GM21515 (cell line): ENCODE data around the gene KLHL6.
"Not testable (repeated sequence)": the region's sequence is repeated elsewhere in the genome, so short reads cannot be mapped to it uniquely, and the experiment has no call there.

ENCODE experiments used
- ATAC-seq: cut with Tn5 transposase; IDR thresholded peaks from one replicate; pipeline ENCODE4 v1.9.1; 2021; ENCODE audit not compliant: unreplicated experiment

The KLHL6 gene

DNA sequence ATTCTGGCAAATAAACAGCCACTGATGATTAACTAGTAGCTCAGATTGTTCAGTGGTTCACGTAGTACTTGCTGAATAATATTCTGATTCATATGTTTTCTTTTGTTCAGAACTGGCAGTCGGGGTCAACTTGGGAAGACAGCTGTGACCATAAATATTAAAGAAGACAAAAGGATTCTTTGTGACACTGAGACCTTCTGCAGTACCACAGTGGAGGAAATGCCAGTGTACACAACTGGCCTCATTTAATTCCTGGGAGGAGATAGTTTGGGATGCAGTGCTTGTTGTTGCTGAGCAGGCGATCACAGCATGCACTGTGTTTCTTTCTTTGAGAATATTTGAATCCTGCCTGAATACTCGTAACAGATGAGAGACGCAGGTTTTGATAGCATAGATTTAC is 100.4 kb downstream of the KLHL6 start:
- no peak for ATAC-seq

DNA sequence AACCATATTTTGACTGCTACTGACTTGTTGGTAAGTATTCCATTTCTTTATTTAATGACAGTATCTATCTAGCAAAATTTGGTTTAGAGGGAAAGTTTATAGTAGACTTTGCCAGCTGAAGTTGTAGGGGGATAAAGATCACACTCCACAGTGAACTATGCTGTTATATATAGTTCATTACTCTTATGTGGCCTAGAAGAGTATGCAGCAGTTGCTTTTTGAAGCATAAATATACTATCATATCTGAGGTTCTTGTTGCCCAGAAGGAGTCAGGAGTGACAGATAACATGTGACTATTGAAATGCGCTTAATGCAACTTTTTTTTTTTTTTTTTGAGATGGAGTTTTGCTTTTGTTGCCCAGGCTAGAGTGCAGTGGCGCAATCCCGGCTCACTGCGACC is 101.4 kb downstream of the KLHL6 start:
- ATAC-seq = no peak

DNA sequence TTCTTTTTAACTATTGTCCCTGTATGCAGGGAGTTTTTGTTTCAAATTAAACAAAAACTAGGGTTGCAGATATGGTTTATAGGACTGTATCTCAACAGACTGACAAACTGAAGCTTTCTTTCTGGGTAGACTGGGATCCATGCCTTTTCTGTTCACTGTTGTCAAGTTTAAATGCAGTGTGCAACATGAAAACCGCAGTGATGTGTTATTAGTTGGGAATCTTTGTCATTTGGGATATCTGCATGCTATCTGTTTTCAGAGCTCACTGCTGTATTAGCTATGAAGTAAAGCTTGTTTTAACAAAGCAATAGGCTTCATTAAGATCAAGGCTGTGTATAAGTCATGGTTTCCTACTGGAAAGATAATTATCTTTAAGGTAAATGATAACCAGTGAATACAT is 105.7 kb downstream of the KLHL6 start:
- no peak for ATAC-seq

DNA sequence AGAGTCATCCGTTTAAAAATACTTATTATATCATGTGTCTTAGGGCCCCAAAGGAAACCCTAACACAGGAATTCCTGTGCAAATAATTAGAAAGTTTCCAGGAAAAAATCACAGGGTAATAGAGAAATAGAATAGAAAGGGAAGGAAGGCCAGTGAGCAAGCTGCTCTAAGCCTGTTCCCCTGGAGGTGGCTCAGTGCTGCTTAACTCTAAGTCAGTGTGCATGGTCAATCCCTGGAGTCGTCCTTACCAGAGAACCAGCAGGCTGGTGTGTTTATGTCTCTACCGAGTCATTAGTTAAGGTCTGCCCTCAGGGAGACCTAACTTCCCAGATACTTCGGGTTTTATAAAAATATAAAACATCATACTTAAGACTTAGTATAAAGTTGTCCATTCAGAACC is 106.1 kb downstream of the KLHL6 start:
- ATAC-seq = no peak

DNA sequence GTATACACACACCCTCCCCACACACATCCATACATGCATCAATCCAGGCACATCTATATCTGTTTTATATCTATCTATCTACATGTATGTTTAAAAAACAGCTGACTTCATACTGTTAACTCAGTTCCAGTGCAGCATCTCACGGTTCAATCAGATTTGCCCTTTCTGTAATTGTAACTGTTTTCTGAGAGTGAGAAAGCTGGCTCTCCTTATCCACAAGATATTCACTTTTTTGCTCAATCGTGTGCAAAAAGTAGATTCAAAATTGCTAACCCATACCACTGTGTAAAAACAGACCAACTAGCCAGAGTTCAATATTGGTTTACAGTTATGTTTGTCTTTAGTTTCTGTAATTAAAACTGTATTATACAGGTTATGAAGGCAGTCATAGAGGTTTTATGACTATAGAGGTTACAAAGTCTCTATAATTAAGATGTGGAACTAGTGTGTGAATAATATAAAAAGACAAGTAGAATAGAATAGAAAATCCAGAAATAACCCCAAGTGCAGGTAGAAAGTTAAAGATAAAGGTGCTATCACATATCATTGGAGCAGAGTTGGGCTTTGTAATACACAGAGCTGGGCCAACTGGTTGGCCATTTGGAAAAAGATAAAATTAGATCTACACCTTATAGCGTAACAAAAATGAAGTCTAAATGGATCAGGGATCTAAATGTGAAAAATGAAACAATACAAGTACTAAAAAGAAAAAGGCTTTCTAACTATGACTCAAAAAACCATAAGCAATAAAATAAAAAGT is 107.0 kb downstream of the KLHL6 start:
- ATAC-seq = no peak

DNA sequence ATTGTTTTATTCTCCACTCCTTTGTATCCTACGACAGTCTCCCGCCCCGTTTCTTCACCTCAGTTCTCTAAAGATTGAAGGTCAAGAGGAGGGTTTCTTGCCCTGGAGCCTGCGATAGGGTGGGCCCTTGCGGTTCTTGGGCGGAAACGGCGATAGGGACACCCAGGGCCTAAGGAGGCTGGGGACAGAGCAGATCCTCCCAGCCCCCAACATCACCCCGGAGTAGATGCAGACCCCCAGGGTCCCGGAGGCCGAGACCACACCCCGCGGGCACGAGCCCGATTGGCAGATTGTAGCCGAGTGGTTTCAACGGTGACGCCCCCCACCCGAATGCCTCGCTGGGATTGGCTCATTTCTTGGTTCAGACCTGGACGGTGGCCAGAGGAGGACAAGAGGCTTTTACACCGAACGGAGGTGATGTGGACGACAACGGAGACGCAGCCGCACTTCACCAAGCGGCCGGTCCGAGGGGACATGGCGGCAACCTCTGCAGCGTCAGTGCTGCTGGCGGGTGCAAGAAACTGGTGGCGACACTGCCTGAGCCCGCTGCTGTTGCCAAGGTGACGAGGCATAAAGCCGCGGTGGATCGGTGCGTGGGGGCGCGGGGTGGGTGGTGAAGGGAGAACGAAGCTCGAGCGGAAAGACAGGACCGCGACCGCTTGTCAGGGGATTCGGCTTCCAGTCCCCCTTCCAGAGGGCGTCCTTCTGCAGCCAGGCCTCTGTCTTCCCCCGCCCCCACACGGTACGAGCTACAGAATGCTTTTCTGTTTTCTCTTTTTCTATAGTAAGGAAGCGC is 108.1 kb downstream of the KLHL6 start:
- ATAC-seq = peak; percentile 82

DNA sequence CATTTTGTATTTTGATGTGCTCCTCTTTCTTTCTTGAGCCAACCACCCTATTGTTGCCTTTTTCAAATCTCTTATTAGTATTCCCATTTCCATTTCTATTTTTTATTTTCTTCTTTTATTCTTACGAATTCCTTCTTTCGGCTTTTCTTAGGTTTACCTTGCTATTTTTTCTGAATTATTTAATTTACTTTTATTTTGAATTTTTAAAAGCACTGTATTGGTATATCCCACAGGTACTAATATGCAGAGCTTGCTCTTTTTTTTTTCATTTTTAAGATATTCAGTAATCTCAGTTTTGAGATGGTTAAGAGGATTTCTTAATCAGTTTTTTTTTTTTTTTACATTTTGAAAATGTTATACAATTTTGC is 108.7 kb downstream of the KLHL6 start:
- no peak for ATAC-seq

DNA sequence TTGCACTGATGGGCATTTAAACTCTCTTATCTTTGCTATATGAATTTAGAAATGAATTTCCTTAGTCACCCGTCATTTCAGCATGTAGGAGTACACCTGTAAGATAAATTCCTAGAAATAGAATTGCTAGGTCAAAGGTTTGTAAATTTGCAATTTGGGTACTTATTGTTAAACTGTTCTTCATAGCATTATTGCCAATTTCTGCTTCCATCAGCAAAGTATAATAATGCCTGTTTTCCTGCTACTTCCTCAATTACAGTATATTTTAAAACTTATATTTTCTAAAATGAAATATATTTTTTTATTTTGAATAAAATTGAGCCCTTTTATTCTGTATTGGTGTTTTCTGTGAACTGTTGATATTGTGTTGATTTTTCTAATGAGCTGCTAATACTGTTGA is 110.8 kb downstream of the KLHL6 start:
- no peak for ATAC-seq

DNA sequence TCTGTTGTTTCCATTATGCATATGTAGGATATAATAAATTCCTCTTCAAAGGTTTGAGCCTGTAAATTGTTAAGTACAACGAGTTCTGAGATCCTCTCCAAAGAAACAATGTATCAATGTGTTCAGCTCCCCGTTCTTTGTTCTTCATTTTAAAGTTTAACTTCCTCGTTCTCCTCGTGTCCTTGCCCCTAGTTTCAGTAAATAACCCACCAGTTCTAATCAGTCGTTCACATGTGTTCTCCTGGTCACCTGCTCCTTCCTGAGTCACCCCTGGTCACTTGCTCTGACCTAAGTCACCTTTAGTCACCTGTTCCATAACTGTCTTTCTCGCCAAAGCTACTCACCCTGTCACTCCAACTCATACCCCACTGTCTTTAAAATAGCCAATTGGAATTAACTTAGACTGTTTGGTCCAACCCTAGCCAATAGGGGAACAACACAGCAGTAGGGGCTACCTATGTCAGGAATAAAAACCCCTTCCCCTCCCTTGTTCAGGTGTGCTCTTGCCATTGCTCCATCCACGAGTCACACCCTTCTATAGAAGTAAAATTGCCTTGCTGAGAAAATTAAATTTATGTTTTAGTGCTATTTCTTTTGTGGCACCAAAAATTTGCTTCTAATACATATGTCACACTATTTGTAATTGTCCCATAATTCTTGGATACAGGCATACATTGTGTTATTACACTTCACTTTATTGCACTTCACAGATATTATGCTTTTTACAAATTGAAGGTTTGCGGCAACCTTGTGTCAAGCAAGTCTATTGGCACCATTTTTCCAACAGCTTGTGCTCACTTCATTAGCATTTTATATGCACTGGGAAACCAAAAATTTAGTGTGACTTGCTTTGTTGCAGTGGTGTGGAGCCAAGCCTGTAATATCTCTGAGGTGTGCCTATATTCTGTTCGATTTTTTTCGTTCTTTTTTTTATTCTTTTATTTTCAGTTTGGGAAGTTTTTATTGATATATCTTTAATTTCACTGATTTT is 111.8 kb downstream of the KLHL6 start:
- no peak for ATAC-seq

DNA sequence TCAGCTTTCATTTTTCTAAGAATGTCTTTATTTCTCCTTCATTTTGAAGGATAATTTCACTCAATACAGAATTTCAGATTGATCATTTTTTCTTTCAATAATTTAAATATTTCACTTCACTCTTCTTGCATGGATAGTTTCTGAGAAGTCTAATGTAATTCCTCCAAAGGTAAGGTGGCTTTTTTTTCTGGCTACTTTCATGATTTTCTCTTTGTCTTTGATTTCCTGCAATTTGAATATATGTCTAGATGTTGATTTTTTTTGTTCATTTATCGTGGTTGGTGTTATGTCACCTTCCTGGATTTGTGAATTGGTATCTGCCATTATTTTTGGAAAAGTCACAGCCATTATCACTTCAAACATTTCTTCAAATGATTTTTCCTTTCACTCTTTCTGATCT is 112.5 kb downstream of the KLHL6 start:
- no peak for ATAC-seq

DNA sequence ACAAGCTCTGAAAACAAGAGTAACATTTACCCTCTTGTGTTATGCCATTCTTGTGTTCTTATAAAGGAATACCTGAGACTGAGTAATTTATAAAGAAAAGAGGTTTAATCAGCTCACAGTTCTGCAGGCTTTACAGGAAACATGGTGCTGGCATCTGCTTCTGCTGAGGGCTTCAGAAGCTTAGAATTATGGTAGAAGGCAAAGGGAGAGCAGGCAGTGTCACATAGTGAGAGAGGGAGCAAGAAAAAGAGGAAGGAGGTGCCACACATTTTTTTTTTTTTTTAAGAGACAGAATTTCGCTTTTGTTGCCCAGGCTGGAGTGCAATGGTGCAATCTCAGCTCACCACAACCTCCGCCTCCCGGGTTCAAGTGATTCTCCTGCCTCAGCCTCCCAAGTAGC is 115.0 kb downstream of the KLHL6 start:
- ATAC-seq = not testable (repeated sequence)

DNA sequence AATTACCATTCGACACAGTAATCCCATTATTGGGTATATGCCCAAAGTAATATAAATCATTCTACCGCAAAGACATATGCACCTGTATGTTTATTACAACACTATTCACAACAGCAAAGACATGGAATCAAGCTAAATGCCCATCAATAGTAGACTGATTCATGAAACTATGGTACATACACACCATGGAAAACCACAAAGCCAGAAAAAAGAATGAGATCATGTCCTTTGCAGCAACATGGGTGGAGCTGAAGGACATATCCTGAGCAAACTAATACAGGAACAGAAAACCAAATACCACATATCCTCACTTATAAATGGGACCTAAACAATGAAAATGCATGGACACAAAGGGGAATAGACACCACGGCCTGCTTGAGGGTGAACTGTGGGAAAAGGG is 116.0 kb downstream of the KLHL6 start:
- no peak for ATAC-seq

DNA sequence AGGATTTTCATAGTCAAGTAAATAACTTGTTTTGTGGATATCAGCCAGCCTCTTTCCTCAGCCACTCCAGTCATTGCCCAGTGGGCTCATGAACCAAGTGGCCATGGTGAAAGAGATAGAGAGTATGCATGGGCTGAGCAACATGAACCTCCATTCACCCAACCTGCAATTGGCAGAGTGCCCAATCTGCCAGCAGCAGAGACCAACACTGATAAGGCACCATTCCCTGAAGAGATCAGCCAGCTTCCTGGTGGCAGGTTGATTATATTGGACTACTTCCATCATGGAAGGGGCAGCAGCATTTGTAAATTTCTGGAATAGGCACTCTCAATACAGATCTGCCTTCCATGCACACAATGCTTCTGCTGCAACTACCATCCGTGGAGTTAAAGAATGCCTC is 116.8 kb downstream of the KLHL6 start:
- no peak for ATAC-seq

DNA sequence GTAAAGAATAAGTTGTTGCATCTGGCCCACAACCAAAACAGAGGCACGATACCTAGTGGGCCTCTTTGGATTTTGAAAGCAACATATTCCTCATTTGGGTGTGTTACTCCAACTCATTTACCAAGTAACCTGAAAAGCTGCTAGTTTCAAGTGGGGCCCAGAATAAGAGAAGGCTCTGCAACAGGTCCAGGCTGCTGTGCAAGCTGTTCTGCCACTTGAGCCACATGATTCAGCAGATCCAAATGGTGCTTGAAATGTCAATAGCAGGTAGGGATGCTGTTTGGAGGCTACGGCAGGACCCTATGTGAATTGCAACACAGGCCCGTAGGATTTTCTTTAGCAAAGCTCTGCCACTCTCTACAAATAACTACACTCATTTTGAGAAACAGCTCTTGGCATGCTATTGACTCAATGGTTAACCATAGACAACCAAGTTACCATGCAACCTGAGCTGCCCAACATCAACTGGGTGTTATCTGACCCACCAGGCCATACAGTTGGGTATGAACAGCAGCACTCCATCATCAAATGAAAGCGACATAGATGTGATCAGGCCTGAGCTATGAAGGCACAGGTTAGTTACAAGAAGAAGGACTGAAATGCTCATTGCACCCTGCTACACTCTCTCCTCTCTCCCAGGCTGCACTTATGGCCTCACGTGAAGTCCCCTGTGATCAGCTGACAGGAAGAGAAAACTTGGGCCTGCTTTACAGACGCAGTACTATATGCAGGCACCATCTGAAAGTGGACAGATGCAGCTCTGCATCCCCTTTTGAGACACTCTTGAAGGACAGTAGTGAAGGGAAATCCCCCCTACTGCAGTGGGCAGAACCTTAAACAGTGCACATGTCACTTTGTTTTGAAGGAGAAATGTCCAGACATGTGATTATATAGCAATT is 117.6 kb downstream of the KLHL6 start:
- ATAC-seq = no peak
